ENCODE results near the gene CROCC.

Gene CROCC

GRCh38 chr1:17011439-17012307 lies 89.9 kb downstream of the CROCC start, which contains the start of gene ATP13A2:
TSS of gene ATP13A2 (minus strand) at chr1:17011928. CDS start at chr1:17011738, 190 bp downstream.
- DNase-seq: peak; percentile 87
- ATAC-seq: peak; percentile 97

- ATAC-seq: no peak
- no peak for DNase-seq
These were observed 91.2 kb downstream of the CROCC start for GRCh38 chr1:17012775-17013490.

DNA sequence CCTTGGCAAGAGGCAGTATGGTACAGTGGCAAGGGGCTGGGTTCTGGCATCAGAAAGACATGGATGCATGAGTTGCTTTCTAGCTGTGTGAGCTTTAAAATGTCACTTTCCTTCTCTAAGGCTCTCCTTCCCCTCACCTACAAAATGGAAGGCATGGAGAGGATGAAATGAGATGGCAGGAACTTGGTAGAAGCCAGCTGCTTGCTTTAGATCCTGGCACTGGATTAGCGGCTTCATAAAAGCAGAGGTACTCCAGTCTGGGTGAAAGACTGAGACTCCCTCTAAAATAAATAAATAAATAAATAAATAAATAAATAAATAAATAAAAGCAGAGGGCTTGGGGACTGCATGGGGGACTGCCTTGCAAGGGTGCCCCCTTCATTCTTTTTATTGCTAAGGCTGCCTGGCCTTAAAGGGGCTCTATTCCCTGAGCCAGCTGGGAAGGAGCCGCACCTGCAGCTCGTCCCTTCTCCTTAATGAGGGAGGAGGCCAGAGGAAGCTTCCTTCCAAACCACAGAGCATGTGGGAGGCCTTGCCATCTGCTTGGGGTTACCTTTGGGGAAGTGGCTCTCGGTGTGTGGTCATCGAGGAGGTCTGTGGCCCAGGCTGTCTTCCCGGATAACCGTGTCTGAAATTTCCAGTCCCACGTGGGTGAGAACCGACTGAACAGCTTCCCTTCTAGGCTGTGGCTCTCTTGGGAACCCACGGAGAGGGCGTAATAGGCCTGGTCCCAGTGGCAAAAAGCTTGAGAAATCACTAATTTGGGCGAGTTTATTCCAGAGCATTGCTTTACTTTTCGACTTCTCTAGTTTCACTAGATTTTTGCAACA lies 92.0 kb downstream of the CROCC start:
- ATAC-seq (no peak), DNase-seq (no peak)

GRCh38 chr1:17014671-17015567 lies 93.2 kb downstream of the CROCC start:
- no peak for DNase-seq
- ATAC-seq: no peak

GRCh38 chr1:17016317-17016661 lies 94.6 kb downstream of the CROCC start:
- DNase-seq: no peak
- no peak for ATAC-seq

- ATAC-seq (no peak), DNase-seq (no peak)
These were observed 95.7 kb downstream of the CROCC start for GRCh38 chr1:17017435-17017834.

GRCh38 chr1:17018849-17019248 lies 97.1 kb downstream of the CROCC start:
- DNase-seq: no peak
- ATAC-seq: no peak

DNA sequence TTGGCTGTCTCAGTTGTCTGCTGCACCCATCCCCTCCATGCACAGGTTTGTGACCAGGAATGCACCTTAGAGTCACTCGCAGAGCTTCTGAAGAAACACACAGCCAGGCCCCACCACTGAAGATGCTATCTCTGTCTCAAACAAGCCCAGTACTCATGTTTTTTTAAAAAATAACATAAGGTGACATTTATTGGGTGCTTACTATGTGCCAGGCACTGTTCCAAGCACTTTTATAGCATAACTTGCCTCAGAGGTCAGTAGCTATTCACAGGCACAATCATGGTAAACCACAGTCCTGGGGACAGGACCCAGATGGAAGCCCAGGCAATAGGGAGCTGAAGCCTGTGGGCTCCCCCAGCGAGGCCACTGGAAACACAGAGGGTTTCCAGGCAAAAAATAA lies 98.8 kb downstream of the CROCC start:
- ATAC-seq: no peak
- no peak for DNase-seq

GRCh38 chr1:17021896-17022295 lies 100.2 kb downstream of the CROCC start:
- ATAC-seq (no peak), DNase-seq (no peak)
